Stimulated activated CD8-positive, alpha-beta memory T cell treated with anti-CD3 and anti-CD28 coated beads, Interleukin-15, amount 100 ng/mL, for 24 hours (primary cell): ENCODE results near the gene GRIFIN.

ENCODE experiments used
- DNase-seq: peaks from one replicate; pipeline ENCODE4 v3.0.0-alpha.2; 2020; ENCODE audit warnings: low read depth

The GRIFIN gene

DNA sequence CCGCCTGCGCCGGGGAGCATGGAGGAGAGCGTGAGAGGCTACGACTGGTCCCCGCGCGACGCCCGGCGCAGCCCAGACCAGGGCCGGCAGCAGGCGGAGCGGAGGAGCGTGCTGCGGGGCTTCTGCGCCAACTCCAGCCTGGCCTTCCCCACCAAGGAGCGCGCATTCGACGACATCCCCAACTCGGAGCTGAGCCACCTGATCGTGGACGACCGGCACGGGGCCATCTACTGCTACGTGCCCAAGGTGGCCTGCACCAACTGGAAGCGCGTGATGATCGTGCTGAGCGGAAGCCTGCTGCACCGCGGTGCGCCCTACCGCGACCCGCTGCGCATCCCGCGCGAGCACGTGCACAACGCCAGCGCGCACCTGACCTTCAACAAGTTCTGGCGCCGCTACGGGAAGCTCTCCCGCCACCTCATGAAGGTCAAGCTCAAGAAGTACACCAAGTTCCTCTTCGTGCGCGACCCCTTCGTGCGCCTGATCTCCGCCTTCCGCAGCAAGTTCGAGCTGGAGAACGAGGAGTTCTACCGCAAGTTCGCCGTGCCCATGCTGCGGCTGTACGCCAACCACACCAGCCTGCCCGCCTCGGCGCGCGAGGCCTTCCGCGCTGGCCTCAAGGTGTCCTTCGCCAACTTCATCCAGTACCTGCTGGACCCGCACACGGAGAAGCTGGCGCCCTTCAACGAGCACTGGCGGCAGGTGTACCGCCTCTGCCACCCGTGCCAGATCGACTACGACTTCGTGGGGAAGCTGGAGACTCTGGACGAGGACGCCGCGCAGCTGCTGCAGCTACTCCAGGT, 43.1 kb downstream of the GRIFIN start:
- DNase-seq, result no peak

DNA sequence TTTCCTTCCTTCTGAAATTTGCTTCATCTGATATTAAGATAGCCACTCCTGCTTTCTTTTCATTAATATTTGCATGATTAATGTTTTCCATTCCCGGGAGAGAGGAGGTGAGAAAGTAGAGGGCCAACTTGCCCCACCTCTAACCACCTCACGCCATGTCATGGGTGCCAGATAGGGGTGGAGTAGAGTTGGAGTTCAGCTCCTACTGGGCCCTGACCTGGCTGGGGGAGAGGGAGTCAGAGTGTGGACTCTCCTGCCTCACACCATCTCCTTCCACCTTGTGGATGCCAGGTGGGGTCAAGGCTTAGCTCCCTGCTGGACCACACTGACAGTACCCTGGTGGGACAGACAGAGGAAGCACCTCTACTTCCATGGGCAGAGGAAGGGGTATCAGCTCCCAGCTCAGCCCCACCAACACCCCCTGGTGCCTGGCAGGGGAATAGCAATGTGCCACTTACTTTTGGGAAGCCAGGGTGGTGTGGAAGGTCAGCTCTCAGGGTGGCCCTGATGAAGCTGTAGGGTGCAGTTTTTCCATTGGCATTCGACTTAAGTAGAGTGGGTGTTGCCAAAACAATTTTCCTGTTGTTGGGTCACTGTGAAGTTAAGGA, 44.8 kb downstream of the GRIFIN start:
- DNase-seq, result no peak

DNA sequence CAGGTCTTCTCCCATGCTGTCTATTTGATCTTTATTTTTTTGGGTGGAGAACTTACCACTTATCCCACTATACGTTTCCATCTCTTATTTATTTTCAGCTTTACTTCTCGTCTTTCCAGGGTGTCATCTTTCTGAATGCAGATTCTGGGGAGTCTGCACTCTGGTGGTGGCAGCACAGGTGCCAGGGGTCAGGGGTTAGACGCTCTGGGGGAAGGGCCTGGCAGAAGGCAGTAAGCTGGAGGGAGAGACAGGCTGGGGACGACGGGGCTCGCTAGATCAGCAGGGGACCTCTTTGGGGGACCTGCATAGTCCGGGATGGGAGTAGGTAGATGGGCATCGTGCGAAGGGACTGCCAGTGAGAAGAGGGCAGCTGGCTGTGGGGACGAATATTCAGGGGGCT, 50.4 kb downstream of the GRIFIN start:
- no peak for DNase-seq
